MM.1S (cell line): ENCODE data around the gene FBXO45.

Experiments used
- DNase-seq: peaks from one replicate; pipeline ENCODE4 v3.0.0-alpha.2; 2015
- H2AFZ ChIP-seq: fragments of 300-600 bp; sonication (generic); 2 replicates; pipeline ENCODE4 v1.6.0; 2016; ENCODE audit warnings: antibody characterized with exemption, low read length
- H3F3A ChIP-seq: fragments of 300-600 bp; sonication (generic); 2 replicates; pipeline ENCODE4 v1.6.1; 2016; ENCODE audit warnings: mild to moderate bottlenecking, antibody characterized with exemption, low read length, moderate library complexity, mixed read lengths; ENCODE audit not compliant: insufficient read depth
- H3K27ac ChIP-seq: fragments of 300-600 bp; sonication (generic); 2 replicates; pipeline ENCODE4 v1.5.1; 2016; ENCODE audit warnings: mild to moderate bottlenecking, low read length
- H3K27me3 ChIP-seq: fragments of 300-600 bp; sonication (generic); replicated peaks from 2 replicates; pipeline ENCODE4 v1.6.0; 2016; ENCODE audit warnings: low read length; ENCODE audit not compliant: insufficient read depth
- H3K36me3 ChIP-seq: fragments of 300-600 bp; sonication (generic); replicated peaks from 2 replicates; pipeline ENCODE4 v1.6.1; 2016; ENCODE audit warnings: mild to moderate bottlenecking, low read length, mixed read lengths; ENCODE audit not compliant: insufficient read depth
- H3K4me1 ChIP-seq: fragments of 300-600 bp; sonication (generic); 2 replicates; pipeline ENCODE4 v1.6.1; 2016; ENCODE audit warnings: low read length, mixed read lengths
- H3K4me2 ChIP-seq: fragments of 300-600 bp; sonication (generic); 2 replicates; pipeline ENCODE4 v1.6.0; 2016; ENCODE audit warnings: low read depth, low read length
- H3K4me3 ChIP-seq: fragments of 300-600 bp; sonication (generic); 2 replicates; pipeline ENCODE4 v1.5.1; 2016; ENCODE audit warnings: low read length, mixed read lengths
- H3K79me2 ChIP-seq: fragments of 300-600 bp; sonication (generic); 2 replicates; pipeline ENCODE4 v1.6.1; 2016; ENCODE audit warnings: mixed run types, low read length, mixed read lengths
- H3K9ac ChIP-seq: fragments of 300-600 bp; sonication (generic); 2 replicates; pipeline ENCODE4 v1.6.1; 2016; ENCODE audit warnings: low read length, mixed read lengths
- H3K9me2 ChIP-seq: fragments of 300-600 bp; sonication (generic); replicated peaks from 2 replicates; pipeline ENCODE4 v1.6.1; 2016; ENCODE audit warnings: mild to moderate bottlenecking, low read length, mixed read lengths; ENCODE audit not compliant: insufficient read depth
- H3K9me3 ChIP-seq: fragments of 300-600 bp; sonication (generic); replicated peaks from 2 replicates; pipeline ENCODE4 v1.6.1; 2016; ENCODE audit warnings: mild to moderate bottlenecking, low read length, mixed read lengths; ENCODE audit not compliant: insufficient read depth
- H4K20me1 ChIP-seq: fragments of 300-600 bp; sonication (generic); 2 replicates; pipeline ENCODE4 v1.6.1; 2016; ENCODE audit warnings: mild to moderate bottlenecking, low read length, moderate library complexity, mixed read lengths; ENCODE audit not compliant: insufficient read depth
- CTCF ChIP-seq: fragments of 300-600 bp; sonication (generic); IDR thresholded peaks from 2 replicates; pipeline ENCODE4 v1.5.1; 2016; ENCODE audit warnings: antibody characterized with exemption, low read length, mixed read lengths
- EZH2 ChIP-seq: fragments of 300-600 bp; sonication (generic); optimal IDR thresholded peaks from 2 replicates; pipeline ENCODE3; 2017; ENCODE audit warnings: low read depth, mild to moderate bottlenecking, antibody characterized with exemption, low read length, mixed read lengths
- EZH2phosphoT487 ChIP-seq: fragments of 300-600 bp; sonication (generic); IDR thresholded peaks from 2 replicates; pipeline ENCODE4 v1.6.1; 2018; ENCODE audit warnings: antibody characterized with exemption, low read length

Gene FBXO45

GRCh38 chr3:196552253-196552652 lies 16.2 kb upstream of the FBXO45 start:
- TF ChIP-seq CTCF (no peak), EZH2 (no peak), EZH2phosphoT487 (no peak)
- Histone ChIP-seq H3K9me3 (no peaks in the 10 kb centered on the region), H3F3A (no peaks in the 10 kb centered on the region), H3K4me2 (no peak overlapping the region), H2AFZ (no peak overlapping the region), H3K36me3 (no peaks in the 10 kb centered on the region), H3K27me3 (no peaks in the 10 kb centered on the region), H3K79me2 (no peaks in the 10 kb centered on the region), H3K9ac (no peak overlapping the region), H3K9me2 (no peaks in the 10 kb centered on the region), H3K27ac (no peak overlapping the region), H4K20me1 (no peaks in the 10 kb centered on the region), H3K4me1 (no peaks in the 10 kb centered on the region), H3K4me3 (no peak overlapping the region)
- no peak for DNase-seq

GRCh38 chr3:196553551-196553950 lies 14.9 kb upstream of the FBXO45 start:
- H3K9me3 ChIP-seq: no peaks in the 10 kb centered on the region
- no peak overlapping the region for H3K4me3 ChIP-seq
- no peak overlapping the region for H3K4me2 ChIP-seq
- no peak overlapping the region for H3K27ac ChIP-seq
- DNase-seq: no peak
- H3K27me3 ChIP-seq: no peaks in the 10 kb centered on the region
- no peaks in the 10 kb centered on the region for H4K20me1 ChIP-seq
- no peaks in the 10 kb centered on the region for H3K4me1 ChIP-seq
- H3K9me2 ChIP-seq: no peaks in the 10 kb centered on the region
- H3K79me2 ChIP-seq: no peaks in the 10 kb centered on the region
- TF ChIP-seq EZH2: no peak
- H2AFZ ChIP-seq: no peak overlapping the region
- no peaks in the 10 kb centered on the region for H3F3A ChIP-seq
- H3K9ac ChIP-seq: no peak overlapping the region
- H3K36me3 ChIP-seq: no peaks in the 10 kb centered on the region

GRCh38 chr3:196554205-196554604 lies 14.3 kb upstream of the FBXO45 start:
- Histone ChIP-seq H3K27ac (no peak overlapping the region), H3K27me3 (no peaks in the 10 kb centered on the region), H3K9me3 (no peaks in the 10 kb centered on the region), H2AFZ (no peak overlapping the region), H3K4me2 (no peak overlapping the region), H3K79me2 (no peaks in the 10 kb centered on the region), H3K36me3 (no peaks in the 10 kb centered on the region), H3K9me2 (no peaks in the 10 kb centered on the region), H3K4me3 (no peak overlapping the region), H3K4me1 (no peaks in the 10 kb centered on the region), H4K20me1 (no peaks in the 10 kb centered on the region), H3F3A (no peaks in the 10 kb centered on the region), H3K9ac (no peak overlapping the region)
- TF ChIP-seq EZH2: no peak
- no peak for TF ChIP-seq EZH2phosphoT487
- TF ChIP-seq CTCF: no peak
- DNase-seq: no peak

GRCh38 chr3:196555295-196555694 lies 13.2 kb upstream of the FBXO45 start:
- H3K4me2 ChIP-seq: no peak overlapping the region
- H3F3A ChIP-seq: no peaks in the 10 kb centered on the region
- no peak overlapping the region for H3K9ac ChIP-seq
- DNase-seq: no peak
- H3K79me2 ChIP-seq: no peaks in the 10 kb centered on the region
- H3K36me3 ChIP-seq: no peaks in the 10 kb centered on the region
- no peak overlapping the region for H2AFZ ChIP-seq
- H3K4me1 ChIP-seq: no peaks in the 10 kb centered on the region
- H3K27ac ChIP-seq: no peak overlapping the region
- no peaks in the 10 kb centered on the region for H4K20me1 ChIP-seq
- no peak overlapping the region for H3K4me3 ChIP-seq
- TF ChIP-seq CTCF (no peak), EZH2phosphoT487 (no peak), EZH2 (no peak)
- no peaks in the 10 kb centered on the region for H3K9me2 ChIP-seq
- H3K27me3 ChIP-seq: no peaks in the 10 kb centered on the region
- H3K9me3 ChIP-seq: no peaks in the 10 kb centered on the region
